ENCODE data around the gene M1AP.

M1AP gene

DNA sequence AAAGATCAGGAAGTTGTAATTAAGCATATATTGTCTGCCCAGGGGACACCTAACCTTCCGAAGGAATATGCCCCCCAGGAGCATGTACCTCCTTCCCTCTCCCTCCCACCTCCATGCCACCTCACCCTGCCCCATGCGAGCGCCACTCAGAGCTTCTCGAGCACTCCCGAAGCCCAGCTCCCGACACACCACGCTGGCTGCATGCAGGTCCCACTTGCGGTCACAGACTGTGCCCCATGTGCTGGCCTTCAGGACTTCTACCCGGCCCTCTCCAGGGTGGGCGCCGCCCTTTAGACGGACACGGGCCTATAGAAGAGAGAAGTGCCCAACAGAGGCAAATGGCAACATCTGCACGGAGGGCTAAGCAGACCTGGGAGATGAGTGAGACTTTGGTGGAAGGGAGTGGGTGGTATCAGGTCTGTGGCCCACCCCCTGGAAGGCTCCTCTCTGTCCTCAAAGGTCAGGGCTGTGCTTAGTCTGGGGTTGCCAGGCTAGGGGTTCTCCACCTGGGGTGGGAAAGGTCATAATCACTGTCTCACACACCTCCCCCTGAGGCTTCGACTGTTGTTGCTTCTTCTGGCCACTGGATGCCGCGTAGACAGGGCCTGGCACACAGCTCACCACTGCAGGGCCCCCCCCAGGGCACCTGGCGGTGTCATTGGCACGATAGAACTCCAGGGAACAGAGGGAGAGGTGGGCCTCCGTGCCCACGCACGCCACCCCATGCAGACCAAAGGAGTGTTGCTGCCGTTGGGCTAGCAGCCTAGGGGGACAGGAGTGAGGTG, 111.8 kb downstream of the M1AP start:
- Mint-ChIP-seq H3K36me3 (peaks cover 13% of the 10 kb centered on the region), H3K27ac (no peak overlapping the region), H3K4me3 (no peak overlapping the region), H3K9me3 (no peaks in the 10 kb centered on the region), H3K27me3 (no peaks in the 10 kb centered on the region), H3K4me1 (peaks cover 49% of the 10 kb centered on the region)
- peak; percentile 65 for ATAC-seq

GRCh38 chr2:74535440-74535965, 112.6 kb downstream of the M1AP start:
- H3K36me3 Mint-ChIP-seq: peaks cover 21% of the 10 kb centered on the region
- no peaks in the 10 kb centered on the region for H3K9me3 Mint-ChIP-seq
- no peak for ATAC-seq
- H3K4me1 Mint-ChIP-seq: peaks cover 57% of the 10 kb centered on the region
- H3K27me3 Mint-ChIP-seq: no peaks in the 10 kb centered on the region
- H3K4me3 Mint-ChIP-seq: no peak overlapping the region
- H3K27ac Mint-ChIP-seq: no peak overlapping the region

DNA sequence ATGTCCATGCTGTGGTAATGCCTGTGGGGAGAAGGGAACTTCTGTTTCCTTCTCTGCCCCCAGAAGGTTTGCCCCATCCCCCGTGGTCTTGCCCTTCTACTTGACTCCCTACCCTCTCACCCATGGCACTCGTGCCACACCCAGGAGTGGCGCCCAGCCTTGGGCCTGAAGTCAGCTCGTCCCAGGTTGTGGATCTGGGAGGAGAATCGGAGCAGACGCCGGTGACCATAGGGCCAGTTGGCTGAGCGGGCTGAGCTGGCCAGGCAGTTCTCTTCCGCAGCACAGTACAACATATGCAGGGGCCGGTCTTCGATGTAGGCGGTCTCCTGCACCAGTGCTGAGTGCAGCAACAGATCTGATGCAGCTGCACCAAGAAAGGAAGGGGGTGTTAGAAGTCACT, 113.7 kb downstream of the M1AP start:
- no peak for ATAC-seq
- Mint-ChIP-seq H3K9me3 (no peaks in the 10 kb centered on the region), H3K36me3 (peaks cover 21% of the 10 kb centered on the region), H3K27ac (no peak overlapping the region), H3K4me3 (no peak overlapping the region), H3K4me1 (peaks cover 51% of the 10 kb centered on the region), H3K27me3 (no peaks in the 10 kb centered on the region)

DNA sequence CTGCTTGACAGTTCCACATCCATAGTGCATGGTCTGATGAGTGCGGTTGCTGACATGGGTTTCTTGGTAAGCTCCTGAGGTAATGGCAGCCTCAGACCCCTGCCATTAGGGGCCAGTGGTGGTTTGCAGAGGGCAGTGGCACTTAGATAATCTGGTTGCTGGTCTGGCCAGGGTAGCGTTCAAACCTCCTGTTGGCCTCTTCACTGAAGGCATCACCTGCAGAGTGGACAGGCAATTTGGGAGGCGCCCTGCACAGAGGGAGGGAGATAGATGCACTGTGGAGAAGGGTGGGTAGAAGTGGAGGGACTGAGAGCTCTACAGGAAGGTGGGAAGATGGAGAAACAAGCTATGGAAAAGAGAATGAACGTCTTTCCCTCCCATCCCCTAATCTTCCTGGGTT, 114.7 kb downstream of the M1AP start:
- Mint-ChIP-seq H3K27me3 (no peaks in the 10 kb centered on the region), H3K4me3 (no peak overlapping the region), H3K36me3 (peaks cover 24% of the 10 kb centered on the region), H3K27ac (no peak overlapping the region), H3K9me3 (no peaks in the 10 kb centered on the region), H3K4me1 (peaks cover 48% of the 10 kb centered on the region)
- no peak for ATAC-seq

DNA sequence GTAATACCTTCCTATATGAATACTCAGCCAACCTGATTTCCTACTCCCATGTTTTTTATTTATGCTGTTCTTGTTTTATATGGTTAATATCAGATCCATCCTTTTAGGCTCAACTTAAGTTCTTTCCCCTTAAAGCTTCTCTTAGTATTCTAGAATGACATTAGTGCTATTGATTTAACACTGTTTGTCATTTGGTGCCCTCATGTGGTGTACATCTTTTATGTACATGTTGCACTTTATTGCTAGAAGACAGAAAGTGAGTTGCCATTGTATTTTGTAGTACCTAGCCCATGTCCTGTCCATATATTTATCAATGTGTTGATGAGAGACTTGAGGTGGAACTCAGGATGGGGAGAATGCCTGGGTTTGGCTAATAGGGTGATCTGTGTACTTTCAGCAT, 115.9 kb downstream of the M1AP start:
- Mint-ChIP-seq H3K27ac (no peak overlapping the region), H3K4me3 (peak overlapping the region; percentile 27), H3K9me3 (no peaks in the 10 kb centered on the region), H3K36me3 (peaks cover 37% of the 10 kb centered on the region), H3K27me3 (no peaks in the 10 kb centered on the region), H3K4me1 (peaks cover 48% of the 10 kb centered on the region)
- no peak for ATAC-seq

DNA sequence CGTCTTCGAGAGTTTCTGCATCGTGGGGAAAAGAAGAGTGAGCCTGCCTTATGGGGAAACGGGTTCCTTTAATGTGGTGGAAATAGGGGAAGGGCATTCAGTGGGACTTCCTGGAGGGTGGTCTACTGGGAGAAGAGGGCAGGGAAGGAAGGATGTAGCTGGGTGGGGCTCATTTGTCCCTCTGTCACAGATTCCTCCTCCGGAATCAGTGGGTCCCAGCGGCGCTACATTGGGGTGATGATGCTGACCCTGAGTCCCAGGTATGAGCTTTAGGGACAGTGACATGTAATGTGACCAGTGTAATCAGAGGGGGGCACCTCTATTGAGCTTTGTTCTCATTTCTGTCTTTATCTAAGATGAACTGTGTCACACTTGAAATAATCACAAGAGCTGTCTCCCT, 116.5 kb downstream of the M1AP start:
- no peaks in the 10 kb centered on the region for H3K9me3 Mint-ChIP-seq
- peak overlapping the region; percentile 99 for H3K4me3 Mint-ChIP-seq
- ATAC-seq: no peak
- H3K36me3 Mint-ChIP-seq: peaks cover 42% of the 10 kb centered on the region
- no peaks in the 10 kb centered on the region for H3K27me3 Mint-ChIP-seq
- H3K27ac Mint-ChIP-seq: peak overlapping the region; percentile 99
- peaks cover 48% of the 10 kb centered on the region for H3K4me1 Mint-ChIP-seq

DNA sequence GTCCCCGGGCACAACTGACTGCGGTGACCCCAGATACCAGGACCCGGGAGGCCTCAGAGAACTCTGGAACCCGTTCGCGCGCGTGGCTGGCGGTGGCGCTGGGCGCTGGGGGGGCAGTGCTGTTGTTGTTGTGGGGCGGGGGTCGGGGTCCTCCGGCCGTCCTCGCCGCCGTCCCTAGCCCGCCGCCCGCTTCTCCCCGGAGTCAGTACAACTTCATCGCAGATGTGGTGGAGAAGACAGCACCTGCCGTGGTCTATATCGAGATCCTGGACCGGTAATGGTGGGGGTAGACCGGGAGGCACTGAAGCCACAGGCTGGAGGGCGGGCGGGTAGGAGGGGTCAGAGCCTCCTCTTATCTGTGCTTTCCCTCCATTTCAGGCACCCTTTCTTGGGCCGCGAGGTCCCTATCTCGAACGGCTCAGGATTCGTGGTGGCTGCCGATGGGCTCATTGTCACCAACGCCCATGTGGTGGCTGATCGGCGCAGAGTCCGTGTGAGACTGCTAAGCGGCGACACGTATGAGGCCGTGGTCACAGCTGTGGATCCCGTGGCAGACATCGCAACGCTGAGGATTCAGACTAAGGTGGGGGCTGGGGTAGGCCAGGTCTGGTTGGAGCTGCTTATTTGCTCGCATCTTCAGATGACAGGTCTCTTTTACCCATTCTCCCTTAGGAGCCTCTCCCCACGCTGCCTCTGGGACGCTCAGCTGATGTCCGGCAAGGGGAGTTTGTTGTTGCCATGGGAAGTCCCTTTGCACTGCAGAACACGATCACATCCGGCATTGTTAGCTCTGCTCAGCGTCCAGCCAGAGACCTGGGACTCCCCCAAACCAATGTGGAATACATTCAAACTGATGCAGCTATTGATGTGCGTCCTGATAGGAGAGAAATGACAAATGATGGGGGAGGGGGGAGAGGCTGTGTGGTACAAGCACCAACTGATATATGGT, 117.6 kb downstream of the M1AP start:
- Mint-ChIP-seq H3K4me3 (peak overlapping the region; percentile 99), H3K4me1 (peaks cover 52% of the 10 kb centered on the region), H3K9me3 (no peaks in the 10 kb centered on the region), H3K36me3 (peaks cover 53% of the 10 kb centered on the region), H3K27me3 (no peaks in the 10 kb centered on the region), H3K27ac (peak overlapping the region; percentile 99)
- peak; percentile 52 for ATAC-seq

DNA sequence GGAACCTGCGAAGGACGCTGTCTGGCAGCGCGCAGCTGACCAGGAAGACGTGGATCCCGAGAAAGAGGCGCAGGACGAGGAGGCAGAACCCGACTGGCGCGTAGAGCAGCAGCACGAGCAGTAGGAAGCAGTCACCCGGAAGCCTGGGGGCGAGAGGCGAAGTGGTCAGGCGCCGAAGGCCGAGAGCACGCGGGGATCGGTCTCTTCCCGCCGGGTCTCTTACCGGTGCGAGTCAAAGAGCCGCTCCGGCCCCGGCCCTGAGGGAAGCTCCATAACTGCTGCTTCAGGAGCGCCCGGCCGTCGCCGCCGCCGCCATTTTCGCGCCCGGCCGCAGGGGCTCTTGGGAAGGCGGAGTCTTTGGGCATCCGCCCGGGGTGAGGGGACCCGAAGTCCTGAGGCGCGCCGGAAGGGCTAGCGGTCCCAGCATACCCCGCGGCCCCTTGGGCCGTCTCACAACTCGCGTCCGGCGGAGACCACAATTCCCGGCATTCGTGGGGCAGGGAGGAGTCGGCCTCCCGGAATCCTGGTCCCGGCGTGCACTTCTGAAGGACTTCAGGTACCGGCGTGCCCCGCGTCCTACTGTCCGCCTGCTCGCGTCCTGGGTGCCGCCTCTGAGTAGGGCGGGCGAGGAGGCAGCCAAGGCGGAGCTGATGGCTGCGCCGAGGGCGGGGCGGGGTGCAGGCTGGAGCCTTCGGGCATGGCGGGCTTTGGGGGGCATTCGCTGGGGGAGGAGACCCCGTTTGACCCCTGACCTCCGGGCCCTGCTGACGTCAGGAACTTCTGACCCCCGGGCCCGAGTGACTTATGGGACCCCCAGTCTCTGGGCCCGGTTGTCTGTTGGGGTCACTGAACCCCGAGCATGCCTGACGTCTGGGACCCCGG, 118.5 kb downstream of the M1AP start, which contains the start of the genes AUP1 and HTRA2:
AUP1 (minus strand) TSS at position 350 of the 882 bp plus-strand sequence; CDS start at position 273, 77 bp downstream.
HTRA2 (plus strand) TSS at position 577 of the 882 bp plus-strand sequence; CDS start at position 651, 74 bp downstream.
- H3K4me3 Mint-ChIP-seq: peak within 1 kb of the TSS; percentile 99
- no peaks in the 10 kb centered on the region for H3K27me3 Mint-ChIP-seq
- H3K9me3 Mint-ChIP-seq: no peaks in the 10 kb centered on the region
- peak within 1 kb of the TSS; percentile 99 for H3K27ac Mint-ChIP-seq
- peaks cover 52% of the 10 kb centered on the region for H3K4me1 Mint-ChIP-seq
- H3K36me3 Mint-ChIP-seq: peaks cover 59% of the 10 kb centered on the region
- ATAC-seq: peak; percentile 93

DNA sequence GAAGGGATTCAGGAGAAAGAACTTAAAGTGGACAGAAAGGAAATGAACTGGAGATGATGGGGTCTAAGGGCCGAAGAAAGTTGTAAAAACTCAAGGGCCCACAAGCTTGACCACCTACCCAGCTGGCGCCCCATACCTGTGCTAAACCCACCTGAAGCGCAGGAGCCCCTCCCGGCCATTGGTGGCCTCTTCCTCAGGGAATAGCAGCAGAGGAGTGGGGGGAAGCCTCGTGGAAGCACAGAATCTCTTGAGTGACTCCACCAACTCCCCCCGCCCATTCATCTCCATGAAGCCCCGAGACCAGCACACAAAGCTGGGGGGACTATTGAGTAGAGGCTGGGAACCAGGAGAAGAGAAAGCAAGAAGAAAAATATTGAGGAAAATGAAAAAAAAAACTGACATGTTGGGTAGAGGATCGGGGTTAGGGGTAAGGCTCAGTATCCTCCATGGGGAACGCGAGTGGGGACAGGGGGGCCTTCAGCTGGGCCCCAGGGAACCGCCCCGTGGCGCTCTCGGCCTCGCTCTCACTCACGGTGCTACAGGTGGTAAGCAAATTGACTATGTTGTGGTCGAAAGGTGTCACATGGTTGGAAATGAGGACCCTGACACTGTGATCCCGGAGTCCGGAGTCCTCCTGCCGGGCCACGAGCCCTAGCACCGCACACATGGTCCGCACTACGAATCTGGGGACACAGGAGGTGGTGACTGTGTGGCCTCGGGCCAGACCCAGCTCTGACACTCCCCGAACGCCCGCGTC, 119.4 kb downstream of the M1AP start:
- H3K36me3 Mint-ChIP-seq: peaks cover 58% of the 10 kb centered on the region
- H3K4me1 Mint-ChIP-seq: peaks cover 52% of the 10 kb centered on the region
- H3K9me3 Mint-ChIP-seq: no peaks in the 10 kb centered on the region
- ATAC-seq: peak; percentile 6
- H3K4me3 Mint-ChIP-seq: peak overlapping the region; percentile 99
- no peaks in the 10 kb centered on the region for H3K27me3 Mint-ChIP-seq
- peak overlapping the region; percentile 99 for H3K27ac Mint-ChIP-seq

GRCh38 chr2:74527741-74528140, 120.4 kb downstream of the M1AP start:
- H3K36me3 Mint-ChIP-seq: peaks cover 52% of the 10 kb centered on the region
- H3K27me3 Mint-ChIP-seq: no peaks in the 10 kb centered on the region
- no peak for ATAC-seq
- H3K4me1 Mint-ChIP-seq: peaks cover 52% of the 10 kb centered on the region
- H3K4me3 Mint-ChIP-seq: peak overlapping the region; percentile 99
- peak overlapping the region; percentile 99 for H3K27ac Mint-ChIP-seq
- H3K9me3 Mint-ChIP-seq: no peaks in the 10 kb centered on the region

DNA sequence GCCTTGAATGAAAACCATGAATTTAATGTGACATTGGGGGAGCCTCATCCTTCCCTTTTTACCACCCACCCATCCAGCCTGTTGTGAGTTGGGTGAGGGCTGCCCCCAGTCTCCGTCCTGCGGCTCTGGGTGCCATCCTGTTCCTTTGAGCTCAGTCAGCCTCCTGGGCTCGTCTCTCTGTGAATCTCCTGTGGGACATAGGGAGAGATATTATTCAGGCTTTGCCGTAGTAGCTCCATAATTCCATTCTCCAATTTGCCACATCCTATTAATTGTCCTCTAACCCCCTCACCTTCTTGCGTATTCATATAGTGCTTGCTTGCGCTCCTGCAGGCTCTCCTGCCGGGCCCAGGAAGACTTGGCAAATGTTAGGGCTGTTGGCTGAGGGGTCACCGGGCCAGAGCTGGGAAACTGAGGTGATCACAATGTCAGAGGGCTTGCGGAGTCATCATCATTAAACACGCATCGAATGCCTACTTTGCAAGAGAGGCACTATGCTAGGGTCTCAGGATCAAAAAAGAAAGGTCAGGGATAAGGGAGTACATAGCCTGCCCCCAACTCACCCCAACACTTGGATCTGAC, 121.4 kb downstream of the M1AP start:
- Mint-ChIP-seq H3K4me3 (peak overlapping the region; percentile 11), H3K27ac (peak overlapping the region; percentile 71), H3K9me3 (no peaks in the 10 kb centered on the region), H3K27me3 (no peaks in the 10 kb centered on the region), H3K4me1 (peaks cover 44% of the 10 kb centered on the region), H3K36me3 (peaks cover 52% of the 10 kb centered on the region)
- no peak for ATAC-seq

- Mint-ChIP-seq H3K27ac (peak within 1 kb of the TSS; percentile 71), H3K27me3 (no peaks in the 10 kb centered on the region), H3K36me3 (peaks cover 46% of the 10 kb centered on the region), H3K9me3 (no peaks in the 10 kb centered on the region), H3K4me1 (peaks cover 36% of the 10 kb centered on the region), H3K4me3 (peak within 1 kb of the TSS; percentile 11)
- peak; percentile 17 for ATAC-seq
Observed at GRCh38 chr2:74525717-74526648, 122.1 kb downstream of the M1AP start, which contains the start of gene DQX1. TSS of gene DQX1 (minus strand) at chr2:74526231. CDS start at chr2:74525729, 502 bp downstream.

Measured in stimulated activated memory B cell treated with anti-CD40 and anti-IgM and Interleukin-4, amounts not matched to agents 10 μg/mL and 1 μg/mL and 100 μg/mL, for 72 hours (primary cell).